GM13977 (cell line): ENCODE results near the gene CFAP74.
A peak's percentile ranks its signal among the peaks of the same experiment; 100 is the strongest.

Source experiments
- DNase-seq: peaks from one replicate; pipeline ENCODE4 v3.0.0; 2012; ENCODE audit warnings: low spot score
- in situ Hi-C: fragments of 300-500 bp; cut with MboI; formaldehyde crosslinking; loops from one replicate; pipeline ENCODE4 v1.12.0; 2022; ENCODE audit warnings: low sequenced_read_pairs, low pct_unique_long_range_greater_than_20kb, mixed read lengths, inconsistent platforms; ENCODE audit not compliant: unreplicated experiment
- TF ChIP-seq, protein P1 (sequence below): IDR thresholded peaks from 2 replicates; pipeline ENCODE4 v1.5.1; 2012; ENCODE audit warnings: mild to moderate bottlenecking, control low read depth; ENCODE audit not compliant: insufficient read depth; ENCODE audit errors: extremely low read depth, missing control alignments

Gene CFAP74

DNA sequence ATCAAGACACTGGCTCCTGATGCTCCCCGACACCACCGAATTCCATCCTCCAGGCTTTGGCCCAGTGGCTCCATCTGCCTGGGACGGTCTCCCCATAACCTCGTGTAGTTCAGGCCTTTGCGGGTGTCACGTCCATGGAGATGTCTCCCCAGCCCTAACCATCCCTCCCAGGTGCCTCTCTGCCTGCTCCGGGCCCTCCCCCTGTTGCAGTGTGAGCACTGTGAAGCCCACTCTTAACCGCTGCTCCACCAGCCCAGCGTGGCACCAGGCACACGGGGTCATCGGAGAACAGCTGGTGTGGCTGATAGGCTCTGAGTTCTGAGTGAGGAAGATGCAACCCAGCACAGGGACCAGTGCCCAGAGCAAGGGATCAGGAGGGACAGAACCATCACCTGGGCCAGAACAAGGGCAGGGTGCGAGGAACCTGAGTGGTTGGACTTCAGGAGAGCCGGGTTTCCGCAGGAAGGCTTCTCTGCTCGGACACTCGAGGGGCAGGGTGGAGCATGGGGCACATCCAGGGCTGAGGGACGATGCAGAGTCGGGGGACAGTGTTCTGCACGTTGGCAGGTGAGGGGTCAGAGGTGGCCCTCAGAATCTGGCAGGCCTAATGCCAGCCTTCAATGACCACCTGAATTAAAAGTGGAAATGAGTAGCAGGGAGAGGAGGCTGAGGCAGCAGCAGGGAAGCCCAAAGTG lies 110.1 kb downstream of the CFAP74 start:
- TF ChIP-seq, protein P1, sequence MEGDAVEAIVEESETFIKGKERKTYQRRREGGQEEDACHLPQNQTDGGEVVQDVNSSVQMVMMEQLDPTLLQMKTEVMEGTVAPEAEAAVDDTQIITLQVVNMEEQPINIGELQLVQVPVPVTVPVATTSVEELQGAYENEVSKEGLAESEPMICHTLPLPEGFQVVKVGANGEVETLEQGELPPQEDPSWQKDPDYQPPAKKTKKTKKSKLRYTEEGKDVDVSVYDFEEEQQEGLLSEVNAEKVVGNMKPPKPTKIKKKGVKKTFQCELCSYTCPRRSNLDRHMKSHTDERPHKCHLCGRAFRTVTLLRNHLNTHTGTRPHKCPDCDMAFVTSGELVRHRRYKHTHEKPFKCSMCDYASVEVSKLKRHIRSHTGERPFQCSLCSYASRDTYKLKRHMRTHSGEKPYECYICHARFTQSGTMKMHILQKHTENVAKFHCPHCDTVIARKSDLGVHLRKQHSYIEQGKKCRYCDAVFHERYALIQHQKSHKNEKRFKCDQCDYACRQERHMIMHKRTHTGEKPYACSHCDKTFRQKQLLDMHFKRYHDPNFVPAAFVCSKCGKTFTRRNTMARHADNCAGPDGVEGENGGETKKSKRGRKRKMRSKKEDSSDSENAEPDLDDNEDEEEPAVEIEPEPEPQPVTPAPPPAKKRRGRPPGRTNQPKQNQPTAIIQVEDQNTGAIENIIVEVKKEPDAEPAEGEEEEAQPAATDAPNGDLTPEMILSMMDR, result no peak
- DNase-seq, result no peak
- in situ Hi-C loops, result no loop called here

DNA sequence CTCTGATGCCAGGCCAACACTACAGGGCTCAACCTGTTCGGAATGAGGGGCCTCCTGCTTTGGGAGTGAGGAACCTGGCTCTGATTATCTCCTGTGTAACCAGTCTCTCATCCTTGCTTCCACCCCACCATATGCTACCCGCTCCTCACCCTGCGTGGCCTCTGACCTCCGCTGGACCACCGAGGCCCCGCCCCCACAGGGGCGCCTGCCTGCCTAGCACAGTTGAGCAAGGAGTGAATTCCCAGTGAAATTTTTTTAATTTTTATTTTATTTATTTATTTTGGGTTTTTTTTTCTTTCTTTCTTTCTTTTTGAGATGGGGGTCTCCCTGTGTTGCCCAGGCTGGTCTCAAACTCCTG lies 110.8 kb downstream of the CFAP74 start:
- TF ChIP-seq, protein P1, result no peak
- no peak for DNase-seq
- in situ Hi-C loops, result no loop called here

DNA sequence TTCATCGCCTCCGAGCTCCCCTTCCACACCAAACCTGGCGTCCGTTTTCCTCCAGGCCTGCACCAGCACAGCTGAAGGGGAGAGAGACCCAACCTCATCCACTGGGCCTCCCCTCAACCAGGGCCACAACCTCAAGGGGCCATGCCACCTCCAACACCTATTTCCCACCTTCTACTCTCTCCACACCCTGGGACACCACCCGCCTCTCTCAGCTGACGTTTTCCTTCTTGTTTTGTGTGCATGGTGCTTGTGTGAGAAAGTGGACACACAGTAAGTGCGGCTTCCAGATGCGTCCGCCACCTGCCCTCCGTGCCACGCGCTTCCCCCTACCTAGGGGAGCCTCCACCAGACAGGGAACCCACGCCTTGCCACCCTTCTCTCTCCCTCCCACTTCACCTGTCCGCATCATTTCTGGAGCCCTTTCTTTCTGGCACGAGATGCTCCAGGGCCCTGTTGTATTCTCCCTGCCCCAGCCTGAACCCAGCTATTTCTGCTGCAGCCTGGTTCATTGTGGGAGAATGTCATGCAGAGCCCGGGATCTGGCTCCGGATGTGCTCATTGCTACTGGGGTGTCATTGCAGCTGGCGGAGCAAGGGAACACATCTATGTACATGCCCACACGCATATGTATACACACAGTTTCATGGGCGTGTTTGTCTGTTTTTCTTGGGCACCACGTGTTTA lies 111.4 kb downstream of the CFAP74 start:
- in situ Hi-C loops, result no loop called here
- TF ChIP-seq, protein P1, result no peak
- no peak for DNase-seq

DNA sequence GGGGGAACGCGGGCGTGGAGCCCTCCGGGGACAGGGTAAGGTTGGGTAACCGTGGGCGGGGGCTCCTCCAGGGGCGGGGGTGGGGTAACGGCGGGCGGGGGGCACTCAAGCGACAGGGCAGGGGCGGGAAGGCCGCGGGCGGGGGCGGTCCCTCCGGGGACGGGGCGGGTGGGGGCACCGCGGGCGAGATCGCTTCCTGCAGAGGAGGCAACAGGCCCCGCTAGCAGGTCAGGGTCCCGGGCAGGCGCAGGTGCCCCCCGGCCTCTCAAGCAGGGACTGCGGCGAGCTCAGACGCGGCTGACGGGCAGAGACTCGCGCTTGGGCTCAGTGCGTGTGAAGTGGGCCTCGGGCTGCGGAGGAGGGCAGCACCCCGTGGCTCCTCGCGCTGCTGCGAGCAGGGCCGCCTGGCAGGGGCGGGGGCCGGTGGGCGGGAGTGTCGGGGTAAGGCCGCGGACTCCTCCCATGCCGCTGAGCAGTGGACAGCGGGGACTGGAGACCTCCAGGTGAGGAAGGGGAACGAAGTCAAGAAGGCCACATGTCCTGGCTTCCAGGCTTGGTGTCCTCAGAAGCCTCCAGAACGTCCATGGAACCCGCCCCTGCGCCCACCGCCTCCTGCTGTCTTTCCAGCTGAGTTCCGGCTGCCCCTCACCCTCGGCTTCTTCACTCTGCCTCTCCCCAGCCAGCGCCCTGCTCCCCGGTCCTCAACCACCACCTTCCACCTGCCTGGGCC lies 112.1 kb downstream of the CFAP74 start:
- TF ChIP-seq, protein P1, result no peak

DNA sequence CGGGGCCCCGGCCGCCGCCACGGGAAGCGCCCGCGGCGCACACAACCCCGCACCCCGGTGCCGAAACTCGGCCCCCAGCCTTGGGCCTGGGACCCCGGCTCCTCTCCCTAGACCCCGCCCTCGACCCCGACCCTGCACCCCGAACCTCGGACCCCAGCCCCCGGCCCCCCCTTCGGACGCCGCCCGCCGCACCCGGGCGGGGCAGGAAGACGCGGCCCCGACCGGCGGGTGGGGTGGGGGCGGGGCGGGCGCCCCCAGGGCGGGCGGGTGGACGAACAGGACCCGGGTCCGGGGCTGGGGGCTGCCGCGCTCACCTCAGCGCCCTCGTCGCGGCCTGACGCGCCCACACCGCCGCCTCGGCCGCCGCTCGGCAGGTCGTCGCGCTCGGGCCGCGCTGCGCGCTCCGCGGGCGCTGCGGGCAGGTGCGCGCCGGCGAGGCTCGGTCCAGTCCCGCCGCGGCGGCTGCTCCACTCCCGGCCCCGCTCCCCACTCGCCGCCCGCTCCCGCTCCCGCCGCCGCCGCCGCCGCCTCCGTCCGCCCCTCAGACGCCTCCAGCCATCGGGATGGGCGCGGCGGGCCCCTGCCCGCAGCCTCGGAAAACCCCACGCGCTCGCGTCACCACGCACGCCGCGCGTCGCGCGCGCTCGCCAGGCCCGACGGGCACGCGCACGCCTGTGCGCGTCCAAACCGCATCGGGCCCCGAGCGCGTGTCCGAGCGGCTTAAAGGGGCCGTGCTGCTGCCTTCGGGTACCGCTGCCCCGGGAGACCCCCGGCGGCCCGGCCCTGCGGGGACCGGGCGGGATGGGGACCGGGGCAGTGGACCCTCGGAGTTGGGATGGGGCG lies 112.9 kb downstream of the CFAP74 start, which contains the start of gene GNB1:
TSS of gene GNB1 (minus strand) at position 582 of the 843 bp plus-strand sequence. CDS start 65,634 bp downstream, outside the sequence.
- DNase-seq, result peak; percentile 98
- in situ Hi-C loops, result no loop called here
- TF ChIP-seq, protein P1, result no peak

More for the DNA sequence above, 112.1 kb downstream of the CFAP74 start:
- DNase-seq, result peak; percentile 87
- in situ Hi-C loops, result no loop called here

DNA sequence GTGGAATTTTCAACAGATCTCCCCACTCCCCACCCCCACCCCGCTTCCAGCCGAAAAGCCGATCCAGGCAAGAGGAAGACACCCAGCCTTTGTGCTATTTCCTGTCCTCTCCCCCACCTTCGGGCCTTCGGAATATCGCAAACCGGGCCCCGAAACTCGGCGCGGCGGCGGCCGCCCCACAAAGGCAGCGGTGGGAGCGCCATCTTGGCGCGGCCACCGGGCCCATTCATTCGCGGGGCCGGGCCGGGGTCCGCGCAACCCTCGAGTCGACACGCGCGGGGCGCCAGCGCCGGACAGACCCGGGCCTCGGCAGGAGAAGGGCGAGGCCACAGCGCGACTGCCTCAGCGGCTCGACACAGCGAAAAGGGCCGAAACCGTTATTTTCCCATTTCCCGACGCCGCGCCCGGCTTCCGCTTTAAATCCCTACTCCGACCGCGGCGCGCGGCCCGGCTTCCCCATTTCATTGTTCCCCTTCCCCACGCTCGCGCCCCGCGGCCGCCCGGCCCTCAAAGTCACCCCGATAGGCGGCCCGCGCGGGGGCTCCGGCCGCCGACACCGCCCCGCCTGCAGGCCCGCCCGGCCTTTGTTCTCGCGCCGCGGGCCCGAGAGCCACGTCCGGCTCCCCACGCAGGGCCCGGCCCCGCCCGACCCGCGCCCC lies 113.6 kb downstream of the CFAP74 start:
- peak; percentile 84 for DNase-seq

More for the DNA sequence above, 113.6 kb downstream of the CFAP74 start:
- TF ChIP-seq, protein P1, result no peak
- in situ Hi-C loops, result no loop called here
